ENCODE data around the gene FKBP1B.
"Not testable (repeated sequence)": the region's sequence is repeated elsewhere in the genome, so short reads cannot be mapped to it uniquely, and the experiment has no call there.

The FKBP1B gene

DNA sequence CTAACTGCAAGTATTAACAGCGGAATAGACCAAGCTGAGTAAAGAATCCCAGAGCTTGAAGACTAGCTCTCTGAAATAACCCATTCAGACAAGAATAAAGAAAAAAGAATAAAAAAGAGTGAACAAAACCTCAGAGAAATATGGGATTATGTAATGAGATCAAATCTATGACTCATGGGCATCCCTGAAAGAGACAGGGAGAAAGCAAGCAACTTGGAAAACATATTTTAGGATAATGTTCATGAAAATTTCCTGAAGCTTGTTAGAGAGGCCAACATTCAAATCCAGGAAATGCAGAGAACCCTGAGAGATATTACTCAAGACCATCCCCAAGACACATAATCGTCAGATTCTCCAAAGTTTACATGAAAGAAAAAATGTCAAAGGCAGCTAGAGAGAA, 56.3 kb downstream of the FKBP1B start:
- Histone ChIP-seq H3K9me3 (ENCODE audit: severe bottlenecking) (no peaks in the 10 kb centered on the region), H3K4me1 (ENCODE audit: insufficient read depth, poor library complexity, severe bottlenecking) (peaks cover 11% of the 10 kb centered on the region), H3K36me3 (ENCODE audit: low read depth) (no peaks in the 10 kb centered on the region), H3K27ac (ENCODE audit: poor library complexity, severe bottlenecking) (peak overlapping the region; percentile 17), H3K4me3 (ENCODE audit: severe bottlenecking) (no peak overlapping the region), H3K27me3 (ENCODE audit: insufficient read depth, poor library complexity, severe bottlenecking) (no peaks in the 10 kb centered on the region)
- TF ChIP-seq, protein P1, sequence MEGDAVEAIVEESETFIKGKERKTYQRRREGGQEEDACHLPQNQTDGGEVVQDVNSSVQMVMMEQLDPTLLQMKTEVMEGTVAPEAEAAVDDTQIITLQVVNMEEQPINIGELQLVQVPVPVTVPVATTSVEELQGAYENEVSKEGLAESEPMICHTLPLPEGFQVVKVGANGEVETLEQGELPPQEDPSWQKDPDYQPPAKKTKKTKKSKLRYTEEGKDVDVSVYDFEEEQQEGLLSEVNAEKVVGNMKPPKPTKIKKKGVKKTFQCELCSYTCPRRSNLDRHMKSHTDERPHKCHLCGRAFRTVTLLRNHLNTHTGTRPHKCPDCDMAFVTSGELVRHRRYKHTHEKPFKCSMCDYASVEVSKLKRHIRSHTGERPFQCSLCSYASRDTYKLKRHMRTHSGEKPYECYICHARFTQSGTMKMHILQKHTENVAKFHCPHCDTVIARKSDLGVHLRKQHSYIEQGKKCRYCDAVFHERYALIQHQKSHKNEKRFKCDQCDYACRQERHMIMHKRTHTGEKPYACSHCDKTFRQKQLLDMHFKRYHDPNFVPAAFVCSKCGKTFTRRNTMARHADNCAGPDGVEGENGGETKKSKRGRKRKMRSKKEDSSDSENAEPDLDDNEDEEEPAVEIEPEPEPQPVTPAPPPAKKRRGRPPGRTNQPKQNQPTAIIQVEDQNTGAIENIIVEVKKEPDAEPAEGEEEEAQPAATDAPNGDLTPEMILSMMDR (IDR thresholded peaks at IDR 0.05; ENCODE audit: poor library complexity, severe bottlenecking), result no peak
- DNase-seq (ENCODE audit: low spot score) (no peak), ATAC-seq (ENCODE audit: low read depth) (no peak)

DNA sequence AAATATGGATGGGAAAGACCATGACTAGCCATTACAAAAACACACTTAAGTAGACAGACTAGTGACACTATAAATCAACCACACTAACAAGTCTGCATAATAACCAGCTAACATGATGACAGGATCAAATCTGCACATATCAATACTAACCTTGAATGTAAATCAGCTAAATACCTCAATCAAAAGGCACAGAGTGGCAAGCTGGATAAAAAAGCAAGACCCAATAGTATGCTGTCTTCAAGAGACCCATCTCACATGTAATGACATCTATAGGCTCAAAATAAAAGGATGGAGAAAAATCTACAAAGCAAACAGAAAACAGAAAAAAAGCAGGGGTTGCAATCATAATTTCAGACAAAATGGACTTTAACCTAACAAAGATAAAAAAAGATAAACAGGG, 57.2 kb downstream of the FKBP1B start:
- DNase-seq (ENCODE audit: low spot score), result no peak
- Histone ChIP-seq H3K36me3 (ENCODE audit: low read depth) (no peaks in the 10 kb centered on the region), H3K4me3 (ENCODE audit: severe bottlenecking) (no peak overlapping the region), H3K9me3 (ENCODE audit: severe bottlenecking) (no peaks in the 10 kb centered on the region), H3K27me3 (ENCODE audit: insufficient read depth, poor library complexity, severe bottlenecking) (no peaks in the 10 kb centered on the region), H3K27ac (ENCODE audit: poor library complexity, severe bottlenecking) (peak overlapping the region; percentile 17), H3K4me1 (ENCODE audit: insufficient read depth, poor library complexity, severe bottlenecking) (peaks cover 17% of the 10 kb centered on the region)
- TF ChIP-seq, protein P1 (IDR thresholded peaks at IDR 0.05; ENCODE audit: poor library complexity, severe bottlenecking), result no peak
- no peak for ATAC-seq (ENCODE audit: low read depth)

DNA sequence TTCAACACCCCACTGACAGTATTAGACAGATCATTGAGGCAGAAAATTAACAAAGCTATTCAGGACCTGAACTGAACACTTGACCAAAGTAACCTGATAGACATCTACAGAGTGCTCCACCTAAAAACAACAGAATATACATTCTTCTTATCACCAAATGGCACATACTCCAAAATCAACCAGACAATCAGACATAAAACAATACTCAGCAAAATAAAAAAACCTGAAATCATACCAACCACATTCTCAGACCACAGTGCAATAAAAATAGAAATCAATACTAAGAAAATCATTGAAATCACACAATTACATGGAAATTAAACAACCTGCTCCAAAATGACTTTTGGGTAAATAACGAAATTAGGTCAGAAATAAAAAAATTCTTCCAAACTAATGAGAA, 57.8 kb downstream of the FKBP1B start:
- Histone ChIP-seq H3K4me1 (ENCODE audit: insufficient read depth, poor library complexity, severe bottlenecking) (peaks cover 18% of the 10 kb centered on the region), H3K9me3 (ENCODE audit: severe bottlenecking) (no peaks in the 10 kb centered on the region), H3K27me3 (ENCODE audit: insufficient read depth, poor library complexity, severe bottlenecking) (no peaks in the 10 kb centered on the region), H3K27ac (ENCODE audit: poor library complexity, severe bottlenecking) (no peak overlapping the region), H3K36me3 (ENCODE audit: low read depth) (no peaks in the 10 kb centered on the region), H3K4me3 (ENCODE audit: severe bottlenecking) (no peak overlapping the region)
- ATAC-seq (ENCODE audit: low read depth) (no peak), DNase-seq (ENCODE audit: low spot score) (no peak)
- TF ChIP-seq, protein P1 (IDR thresholded peaks at IDR 0.05; ENCODE audit: poor library complexity, severe bottlenecking), result no peak

DNA sequence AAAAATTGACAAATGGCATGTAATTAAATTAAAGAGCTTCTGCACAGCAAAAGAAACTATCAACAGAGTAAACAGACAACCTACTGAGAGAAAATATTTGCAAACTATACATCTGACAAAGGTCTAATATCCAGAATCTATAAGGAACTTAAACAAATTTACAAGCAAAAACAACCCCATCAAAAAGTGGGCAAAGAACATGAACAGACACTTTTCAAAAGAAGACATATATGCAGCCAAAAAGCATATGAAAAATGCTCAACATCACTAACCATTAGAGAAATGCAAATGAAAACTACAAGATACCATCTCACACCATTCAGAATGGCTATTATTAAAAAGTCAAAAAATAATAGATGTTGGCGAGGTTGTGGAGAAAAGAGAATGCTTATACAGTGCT, 59.9 kb downstream of the FKBP1B start:
- H3K4me3 ChIP-seq (ENCODE audit: severe bottlenecking); ATAC-seq (ENCODE audit: low read depth); DNase-seq (ENCODE audit: low spot score); H3K36me3 ChIP-seq (ENCODE audit: low read depth); H3K9me3 ChIP-seq (ENCODE audit: severe bottlenecking); H3K27me3 ChIP-seq (ENCODE audit: insufficient read depth, poor library complexity, severe bottlenecking): not testable (repeated sequence)
- Histone ChIP-seq H3K27ac (ENCODE audit: poor library complexity, severe bottlenecking) (peak overlapping the region; percentile 82), H3K4me1 (ENCODE audit: insufficient read depth, poor library complexity, severe bottlenecking) (peaks cover 18% of the 10 kb centered on the region)

DNA sequence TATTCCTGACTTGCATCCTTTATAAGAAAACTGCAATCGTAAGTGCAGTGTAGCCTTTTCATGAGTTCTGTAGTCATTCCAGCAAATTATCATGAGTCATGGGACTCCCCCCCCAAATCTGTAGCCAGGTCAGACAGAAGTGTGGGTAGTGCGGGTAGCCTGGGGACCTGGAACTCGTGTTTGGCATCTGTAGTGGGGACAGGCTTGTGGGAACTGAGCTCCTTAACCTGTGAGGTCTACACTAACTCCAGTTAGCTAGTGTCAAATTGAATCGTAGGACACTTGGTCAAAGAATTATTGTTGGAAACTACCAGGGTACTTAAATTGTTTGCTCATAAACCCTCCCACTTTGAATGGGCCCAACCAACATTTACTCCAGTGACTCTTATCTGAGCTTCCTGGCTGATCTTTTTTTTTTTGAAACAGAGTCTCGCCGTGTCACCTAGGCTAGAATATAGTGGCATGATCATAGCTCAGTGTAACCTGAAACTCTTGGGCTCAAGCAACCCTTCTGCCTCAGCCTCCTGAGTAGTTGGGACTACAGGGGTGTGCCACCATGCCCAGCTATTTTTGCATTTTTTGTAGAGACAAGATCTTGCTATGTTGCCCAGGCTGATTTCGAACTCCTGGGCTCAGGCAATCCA, 61.2 kb downstream of the FKBP1B start:
- Histone ChIP-seq H3K27ac (ENCODE audit: poor library complexity, severe bottlenecking) (peak overlapping the region; percentile 82), H3K9me3 (ENCODE audit: severe bottlenecking) (peaks cover 6% of the 10 kb centered on the region), H3K4me3 (ENCODE audit: severe bottlenecking) (no peak overlapping the region), H3K36me3 (ENCODE audit: low read depth) (no peaks in the 10 kb centered on the region), H3K27me3 (ENCODE audit: insufficient read depth, poor library complexity, severe bottlenecking) (no peaks in the 10 kb centered on the region), H3K4me1 (ENCODE audit: insufficient read depth, poor library complexity, severe bottlenecking) (peaks cover 18% of the 10 kb centered on the region)
- TF ChIP-seq, protein P1 (IDR thresholded peaks at IDR 0.05; ENCODE audit: poor library complexity, severe bottlenecking), result no peak
- ATAC-seq (ENCODE audit: low read depth) (no peak), DNase-seq (ENCODE audit: low spot score) (no peak)

Data from RWPE2 (cell line).